ENCODE measurements around the gene TAF1A. TPM values are rescaled to one million over a fixed set of nuclear protein-coding genes. Genes with fewer than 3 reads are reported as not detected.
"Not testable (repeated sequence)": the region's sequence is repeated elsewhere in the genome, so short reads cannot be mapped to it uniquely, and the experiment has no call there.

TAF1A gene
- total RNA-seq, 1 experiment from 2014 or later, result 38.2 TPM

DNA sequence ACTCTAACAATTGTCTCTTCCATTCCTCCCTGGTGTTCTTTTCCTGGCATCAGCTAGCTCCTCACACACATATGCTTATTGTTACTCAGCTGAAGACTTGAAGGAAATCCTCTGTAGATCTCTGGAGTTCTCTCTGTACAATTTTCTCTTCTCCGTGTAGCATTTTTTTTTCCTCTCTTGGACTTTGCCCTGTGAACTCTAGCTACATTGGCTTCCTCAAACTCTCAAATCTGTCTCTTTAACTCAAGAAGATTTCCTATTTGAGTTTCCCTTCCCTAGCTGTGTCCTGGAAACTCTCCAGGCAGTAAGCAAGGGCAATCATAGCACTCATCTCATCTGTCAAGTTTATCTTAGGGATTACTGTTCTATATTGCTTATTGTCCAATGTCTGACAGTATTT is 23.9 kb upstream of the TAF1A start:
- Mint-ChIP-seq H3K9me3 (ENCODE audit: unreplicated experiment) (peaks cover 8% of the 10 kb centered on the region), H3K27ac (ENCODE audit: low read depth, unreplicated experiment) (no peak overlapping the region), H3K4me1 (ENCODE audit: insufficient read depth, unreplicated experiment) (peaks cover 6% of the 10 kb centered on the region), H3K36me3 (ENCODE audit: insufficient read depth, unreplicated experiment) (no peaks in the 10 kb centered on the region), H3K4me3 (ENCODE audit: unreplicated experiment) (no peak overlapping the region), H3K27me3 (ENCODE audit: insufficient read depth, unreplicated experiment) (peaks cover 31% of the 10 kb centered on the region)
- intact Hi-C loops (cut with micrococcal nuclease), result no loop called here
- no TSS peak for BruUV-seq (replicated peaks)
- DNase-seq (ENCODE audit: unreplicated experiment), result no peak
- ChIA-PET CTCF (interaction anchor here (0.6 to 2.8 kb wide), 4 partner anchors 14 to 450 kb away, joined by 3 to 15 read pairs (median 3); no protein-coding TSS in a partner anchor), POLR2A (interaction anchor here (0.9 to 1.6 kb wide), 4 partner anchors 20 to 67 kb away, joined by 3 to 5 read pairs (median 4); partner anchors contain the start of gene TAF1A)
- TF ChIP-seq, protein P1, sequence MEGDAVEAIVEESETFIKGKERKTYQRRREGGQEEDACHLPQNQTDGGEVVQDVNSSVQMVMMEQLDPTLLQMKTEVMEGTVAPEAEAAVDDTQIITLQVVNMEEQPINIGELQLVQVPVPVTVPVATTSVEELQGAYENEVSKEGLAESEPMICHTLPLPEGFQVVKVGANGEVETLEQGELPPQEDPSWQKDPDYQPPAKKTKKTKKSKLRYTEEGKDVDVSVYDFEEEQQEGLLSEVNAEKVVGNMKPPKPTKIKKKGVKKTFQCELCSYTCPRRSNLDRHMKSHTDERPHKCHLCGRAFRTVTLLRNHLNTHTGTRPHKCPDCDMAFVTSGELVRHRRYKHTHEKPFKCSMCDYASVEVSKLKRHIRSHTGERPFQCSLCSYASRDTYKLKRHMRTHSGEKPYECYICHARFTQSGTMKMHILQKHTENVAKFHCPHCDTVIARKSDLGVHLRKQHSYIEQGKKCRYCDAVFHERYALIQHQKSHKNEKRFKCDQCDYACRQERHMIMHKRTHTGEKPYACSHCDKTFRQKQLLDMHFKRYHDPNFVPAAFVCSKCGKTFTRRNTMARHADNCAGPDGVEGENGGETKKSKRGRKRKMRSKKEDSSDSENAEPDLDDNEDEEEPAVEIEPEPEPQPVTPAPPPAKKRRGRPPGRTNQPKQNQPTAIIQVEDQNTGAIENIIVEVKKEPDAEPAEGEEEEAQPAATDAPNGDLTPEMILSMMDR (IDR thresholded peaks at IDR 0.05; ENCODE audit: unreplicated experiment), result no peak

DNA sequence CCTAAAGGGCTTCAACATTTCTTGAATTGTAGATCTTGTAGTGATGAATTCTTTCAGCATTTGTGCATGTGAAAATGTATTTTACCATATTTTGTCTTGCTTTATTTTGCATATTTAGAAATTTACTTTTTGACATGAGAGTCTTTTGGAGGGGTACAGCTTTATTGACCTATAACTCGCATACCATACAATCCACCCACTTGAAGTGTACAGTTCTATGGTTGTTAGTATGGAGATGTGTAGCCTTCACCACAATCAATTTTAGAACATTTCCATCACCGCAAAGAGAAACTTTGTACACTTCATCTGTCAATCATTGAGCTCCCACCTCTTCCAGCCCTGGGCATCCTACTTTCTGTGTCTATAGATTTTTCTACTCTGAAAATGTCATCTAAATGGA is 21.0 kb upstream of the TAF1A start:
- no peak for DNase-seq (ENCODE audit: unreplicated experiment)
- no peak overlapping the region for H3K27ac Mint-ChIP-seq (ENCODE audit: low read depth, unreplicated experiment)
- TF ChIP-seq, protein P1 (IDR thresholded peaks at IDR 0.05; ENCODE audit: unreplicated experiment), result no peak
- ChIA-PET CTCF (interaction anchor here (0.6 to 2.2 kb wide), 4 partner anchors 24 to 1612 kb away, joined by 3 to 7 read pairs (median 3); partner anchors contain the start of genes AIDA and BROX), POLR2A (interaction anchor here (1.3 to 2.0 kb wide), 2 partner anchors 21 to 145 kb away, joined by 3 to 7 read pairs; partner anchors contain the start of gene TAF1A)
- peaks cover 31% of the 10 kb centered on the region for H3K27me3 Mint-ChIP-seq (ENCODE audit: insufficient read depth, unreplicated experiment)
- BruUV-seq (replicated peaks), result no TSS peak
- intact Hi-C loops (cut with micrococcal nuclease), result no loop called here
- H3K36me3 Mint-ChIP-seq (ENCODE audit: insufficient read depth, unreplicated experiment), result no peaks in the 10 kb centered on the region
- peaks cover 10% of the 10 kb centered on the region for H3K9me3 Mint-ChIP-seq (ENCODE audit: unreplicated experiment)
- H3K4me3 Mint-ChIP-seq (ENCODE audit: unreplicated experiment), result no peak overlapping the region
- no peaks in the 10 kb centered on the region for H3K4me1 Mint-ChIP-seq (ENCODE audit: insufficient read depth, unreplicated experiment)

DNA sequence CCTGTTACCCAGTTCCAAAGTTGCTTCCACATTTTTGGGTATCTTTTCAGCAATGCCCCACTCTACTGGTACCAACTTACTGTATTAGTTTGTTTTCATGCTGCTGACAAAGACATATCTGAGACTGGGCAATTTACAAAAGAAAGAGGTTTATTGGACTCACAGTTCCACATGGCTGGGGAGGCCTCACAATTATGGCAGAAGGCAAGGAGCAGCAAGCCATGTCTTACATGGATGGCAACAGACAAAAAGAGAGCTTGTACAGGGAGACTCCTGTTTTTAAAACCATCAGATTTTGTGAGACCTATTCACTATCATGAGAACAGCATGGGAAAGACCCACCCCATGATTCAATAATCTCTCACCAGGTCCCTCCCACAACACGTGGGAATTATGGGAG is 19.4 kb upstream of the TAF1A start:
- H3K36me3 Mint-ChIP-seq (ENCODE audit: insufficient read depth, unreplicated experiment); H3K27ac Mint-ChIP-seq (ENCODE audit: low read depth, unreplicated experiment); DNase-seq (ENCODE audit: unreplicated experiment); H3K4me3 Mint-ChIP-seq (ENCODE audit: unreplicated experiment); BruUV-seq (replicated peaks); intact Hi-C loops (cut with micrococcal nuclease); H3K9me3 Mint-ChIP-seq (ENCODE audit: unreplicated experiment); H3K4me1 Mint-ChIP-seq (ENCODE audit: insufficient read depth, unreplicated experiment): not testable (repeated sequence)
- ChIA-PET CTCF (interaction anchor here (1.2 to 2.2 kb wide), 2 partner anchors 25 to 515 kb away, joined by 3 to 7 read pairs; no protein-coding TSS in a partner anchor), POLR2A (interaction anchor here (1.1 to 2.0 kb wide), 3 partner anchors 10 to 143 kb away, joined by 3 to 7 read pairs (median 3); partner anchors contain the start of gene TAF1A)
- peaks cover 22% of the 10 kb centered on the region for H3K27me3 Mint-ChIP-seq (ENCODE audit: insufficient read depth, unreplicated experiment)

DNA sequence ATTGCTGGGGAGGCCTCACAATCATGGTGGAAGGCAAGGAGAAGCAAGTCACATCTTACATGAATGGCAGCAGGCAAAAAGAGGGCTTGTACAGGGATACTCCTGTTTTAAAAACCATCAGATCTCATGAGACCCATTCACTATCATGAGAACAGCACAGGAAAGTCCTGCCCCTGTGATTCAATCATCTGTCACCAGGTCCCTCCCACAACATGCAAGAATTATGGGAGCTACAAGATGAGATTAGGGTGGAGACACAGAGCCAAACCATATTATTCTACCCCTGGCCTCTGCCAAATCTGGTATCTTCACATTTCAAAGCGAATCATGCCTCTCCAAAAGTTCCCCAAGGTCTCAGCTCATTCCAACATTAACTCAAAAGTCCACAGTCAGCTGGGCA is 17.0 kb upstream of the TAF1A start:
- Mint-ChIP-seq H3K9me3 (ENCODE audit: unreplicated experiment) (peaks cover 10% of the 10 kb centered on the region), H3K27me3 (ENCODE audit: insufficient read depth, unreplicated experiment) (no peaks in the 10 kb centered on the region), H3K36me3 (ENCODE audit: insufficient read depth, unreplicated experiment) (no peaks in the 10 kb centered on the region), H3K27ac (ENCODE audit: low read depth, unreplicated experiment) (no peak overlapping the region), H3K4me1 (ENCODE audit: insufficient read depth, unreplicated experiment) (no peaks in the 10 kb centered on the region), H3K4me3 (ENCODE audit: unreplicated experiment) (no peak overlapping the region)
- ChIA-PET POLR2A (interaction anchor here (0.6 to 2.0 kb wide), 7 partner anchors 9 to 1138 kb away, joined by 3 to 7 read pairs (median 3); partner anchors contain the start of gene TAF1A), CTCF (interaction anchor here (0.6 to 2.1 kb wide), 6 partner anchors 28 to 1829 kb away, joined by 3 to 6 read pairs (median 3); no protein-coding TSS in a partner anchor)
- intact Hi-C loops (cut with micrococcal nuclease), result no loop called here
- no peak for DNase-seq (ENCODE audit: unreplicated experiment)
- no TSS peak for BruUV-seq (replicated peaks)
- TF ChIP-seq, protein P1 (IDR thresholded peaks at IDR 0.05; ENCODE audit: unreplicated experiment), result no peak

All from MCF 10A (cell line).